ENCODE results near the gene COL4A2. TPM values are rescaled to one million over a fixed set of nuclear protein-coding genes. Genes with fewer than 3 reads are reported as not detected.
A peak's percentile ranks its signal among the peaks of the same experiment; 100 is the strongest.

The COL4A2 gene
- total and polyA plus RNA-seq, 7 experiments from 2014 or later = 0.05 TPM; not detected in 6

DNA sequence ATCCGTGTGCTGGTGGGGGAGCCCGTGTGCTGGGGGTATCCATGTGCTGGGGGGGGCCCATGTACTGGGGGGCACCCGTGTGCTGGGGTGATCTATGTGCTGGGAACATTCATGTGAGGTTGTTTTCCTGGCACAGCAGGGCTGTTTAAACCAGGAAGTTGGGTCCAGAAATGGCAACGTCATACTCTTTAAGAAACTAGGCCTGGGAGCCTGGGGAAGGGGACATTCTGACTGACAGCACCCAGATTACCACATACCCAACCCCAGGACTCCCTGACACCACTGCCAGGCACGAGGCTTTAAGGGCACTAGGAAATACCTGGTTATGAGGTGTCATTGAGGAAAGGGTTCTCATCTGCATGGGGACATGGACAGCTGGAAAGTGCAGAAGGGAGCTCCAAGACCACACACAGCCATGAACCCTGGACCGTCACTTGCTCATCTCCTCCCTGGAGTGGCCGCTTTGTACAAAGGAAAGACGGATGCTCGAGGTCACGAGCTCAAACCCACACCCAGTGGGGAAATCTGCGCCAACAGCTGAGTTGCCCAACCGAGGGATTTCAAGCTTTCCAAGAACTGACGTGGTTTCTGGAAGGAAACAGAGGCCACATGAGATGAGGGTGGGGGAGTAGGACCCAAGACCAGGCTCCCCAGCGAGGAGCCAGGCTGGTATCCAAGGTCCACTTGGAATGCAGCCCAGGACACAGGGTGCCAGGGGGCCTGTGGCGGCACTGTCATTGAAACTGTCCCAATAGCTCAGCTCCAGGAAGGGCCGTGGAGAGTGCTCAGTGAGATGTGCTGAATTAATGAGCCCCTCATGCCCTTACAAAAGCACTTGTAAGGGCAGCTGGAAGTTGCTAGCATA, 213.6 kb downstream of the COL4A2 start:
- Mint-ChIP-seq H3K27ac (peak overlapping the region in 2 of 9 donors; percentile 15 to 42), H3K9me3 (no peaks in the 10 kb centered on the region), H3K36me3 (peaks cover 0 to 15% (median 6%) of the 10 kb centered on the region in 5 donors), H3K4me1 (peaks cover 10 to 25% (median 20%) of the 10 kb centered on the region in 7 donors), H3K27me3 (no peaks in the 10 kb centered on the region), H3K4me3 (no peak overlapping the region)
- ChIA-PET CTCF (no interaction called here), POLR2A (no interaction called here)
- Histone ChIP-seq H3K9me3 (ENCODE audit: control insufficient read depth in 2 of 3, low read length in 3 of 3) (no peaks in the 10 kb centered on the region), H3K27ac (ENCODE audit: low read depth, low read length) (no peak overlapping the region), H3K27me3 (ENCODE audit: control insufficient read depth in 2 of 2, insufficient read depth in 2 of 2, low read length in 2 of 2) (no peaks in the 10 kb centered on the region), H3K36me3 (ENCODE audit: control insufficient read depth in 2 of 3, insufficient read depth in 3 of 3, low read length in 3 of 3) (no peaks in the 10 kb centered on the region), H3K4me3 (ENCODE audit: low read length) (no peak overlapping the region), H3K4me1 (ENCODE audit: control insufficient read depth in 2 of 2, insufficient read depth in 2 of 2, low read length in 2 of 2) (peaks cover 9 to 15% of the 10 kb centered on the region in 2 donors)
- intact Hi-C loops (cut with micrococcal nuclease) = no loop called here
- DNase-seq = no peak
- peak; percentile 61 for ATAC-seq

DNA sequence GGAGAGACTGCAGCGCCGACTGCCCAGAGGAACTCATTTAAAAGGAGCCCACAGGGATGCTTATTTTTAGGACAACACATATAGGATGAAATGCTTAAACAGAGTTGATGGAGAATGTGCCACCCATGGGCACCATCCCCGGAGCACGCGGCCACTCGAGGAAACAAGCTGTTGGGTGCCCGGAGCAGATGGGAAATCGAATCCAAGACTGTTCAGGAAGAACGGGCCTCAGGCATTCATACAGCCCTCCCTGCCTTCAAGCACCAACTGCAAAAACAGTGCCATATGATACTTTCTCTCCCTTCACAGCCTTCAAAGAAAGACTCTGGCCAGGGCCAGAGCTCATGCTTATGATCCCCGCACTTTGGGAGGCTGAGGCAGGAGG, 214.2 kb downstream of the COL4A2 start:
- intact Hi-C loops (cut with micrococcal nuclease) = no loop called here
- Histone ChIP-seq H3K4me3 (ENCODE audit: low read length) (no peak overlapping the region), H3K36me3 (ENCODE audit: control insufficient read depth in 2 of 3, insufficient read depth in 3 of 3, low read length in 3 of 3) (no peaks in the 10 kb centered on the region), H3K27ac (ENCODE audit: low read depth, low read length) (no peak overlapping the region), H3K27me3 (ENCODE audit: control insufficient read depth in 2 of 2, insufficient read depth in 2 of 2, low read length in 2 of 2) (no peaks in the 10 kb centered on the region), H3K9me3 (ENCODE audit: control insufficient read depth in 2 of 3, low read length in 3 of 3) (no peaks in the 10 kb centered on the region), H3K4me1 (ENCODE audit: control insufficient read depth in 2 of 2, insufficient read depth in 2 of 2, low read length in 2 of 2) (peaks cover 9 to 22% of the 10 kb centered on the region in 2 donors)
- ChIA-PET POLR2A (no interaction called here), CTCF (no interaction called here)
- Mint-ChIP-seq H3K9me3 (no peaks in the 10 kb centered on the region), H3K4me3 (no peak overlapping the region), H3K27me3 (no peaks in the 10 kb centered on the region), H3K4me1 (peaks cover 13 to 31% (median 25%) of the 10 kb centered on the region in 7 donors), H3K27ac (peak overlapping the region in 1 of 9 donors; percentile 42), H3K36me3 (peaks cover 0 to 15% (median 6%) of the 10 kb centered on the region in 5 donors)
- DNase-seq (no peak), ATAC-seq (no peak)

DNA sequence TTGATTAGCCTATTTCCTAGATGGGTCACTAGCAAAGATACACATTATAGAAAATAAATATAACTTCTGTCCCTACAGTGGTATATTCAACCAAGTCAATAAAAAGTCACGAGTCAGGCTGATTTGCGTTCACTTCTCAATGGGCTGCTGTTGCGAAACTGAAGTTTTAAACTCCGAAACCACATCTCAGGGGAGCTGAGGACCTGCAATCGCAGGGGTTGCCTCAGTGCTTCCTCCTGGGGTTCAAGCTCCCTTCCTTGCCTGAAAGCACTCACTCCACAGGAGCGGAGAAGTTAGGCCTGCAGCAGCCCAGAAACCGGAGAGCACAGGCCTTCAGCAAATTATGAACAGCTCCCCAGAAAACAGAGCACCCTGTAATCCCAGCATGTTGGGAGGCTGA, 214.9 kb downstream of the COL4A2 start:
- DNase-seq (no peak), ATAC-seq (no peak)
- Mint-ChIP-seq H3K27ac (no peak overlapping the region), H3K4me3 (no peak overlapping the region), H3K36me3 (peaks cover 0 to 15% (median 6%) of the 10 kb centered on the region in 5 donors), H3K4me1 (peaks cover 13 to 38% (median 28%) of the 10 kb centered on the region in 7 donors), H3K27me3 (no peaks in the 10 kb centered on the region), H3K9me3 (no peaks in the 10 kb centered on the region)
- Histone ChIP-seq H3K27me3 (ENCODE audit: control insufficient read depth in 2 of 2, insufficient read depth in 2 of 2, low read length in 2 of 2) (no peaks in the 10 kb centered on the region), H3K4me3 (ENCODE audit: low read length) (no peak overlapping the region), H3K9me3 (ENCODE audit: control insufficient read depth in 2 of 3, low read length in 3 of 3) (no peaks in the 10 kb centered on the region), H3K4me1 (ENCODE audit: control insufficient read depth in 2 of 2, insufficient read depth in 2 of 2, low read length in 2 of 2) (peaks cover 9 to 22% of the 10 kb centered on the region in 2 donors), H3K27ac (ENCODE audit: low read depth, low read length) (no peak overlapping the region), H3K36me3 (ENCODE audit: control insufficient read depth in 2 of 3, insufficient read depth in 3 of 3, low read length in 3 of 3) (no peaks in the 10 kb centered on the region)
- ChIA-PET POLR2A (no interaction called here), CTCF (no interaction called here)
- intact Hi-C loops (cut with micrococcal nuclease) = no loop called here

DNA sequence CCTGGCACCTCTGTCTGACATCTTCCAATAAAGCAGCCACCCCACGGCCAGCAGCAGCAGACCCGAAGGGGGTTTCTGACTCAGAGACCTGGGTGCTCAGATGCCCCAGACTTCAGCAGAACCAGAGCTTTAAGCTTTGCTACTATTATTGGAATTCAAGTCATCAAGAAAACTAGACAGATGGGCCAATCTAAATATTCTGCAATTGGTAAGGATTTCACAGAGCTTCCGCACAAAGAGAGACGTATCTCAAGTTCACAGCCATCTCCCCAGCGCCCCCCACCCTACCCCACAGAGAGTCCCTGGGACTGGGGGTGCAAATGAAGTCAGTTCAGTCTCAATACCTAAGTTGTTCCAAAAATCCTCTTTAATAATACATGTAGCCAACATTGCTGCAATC, 215.6 kb downstream of the COL4A2 start:
- ATAC-seq = no peak
- Mint-ChIP-seq H3K27me3 (no peaks in the 10 kb centered on the region), H3K4me3 (no peak overlapping the region), H3K9me3 (no peaks in the 10 kb centered on the region), H3K4me1 (peaks cover 13 to 39% (median 28%) of the 10 kb centered on the region in 7 donors), H3K36me3 (peaks cover 0 to 15% (median 6%) of the 10 kb centered on the region in 5 donors), H3K27ac (peak overlapping the region in 2 of 9 donors; percentile 6 to 23)
- Histone ChIP-seq H3K36me3 (ENCODE audit: control insufficient read depth in 2 of 3, insufficient read depth in 3 of 3, low read length in 3 of 3) (no peaks in the 10 kb centered on the region), H3K4me1 (ENCODE audit: control insufficient read depth in 2 of 2, insufficient read depth in 2 of 2, low read length in 2 of 2) (peaks cover 9 to 22% of the 10 kb centered on the region in 2 donors), H3K27me3 (ENCODE audit: control insufficient read depth in 2 of 2, insufficient read depth in 2 of 2, low read length in 2 of 2) (no peaks in the 10 kb centered on the region), H3K27ac (ENCODE audit: low read depth, low read length) (no peak overlapping the region), H3K4me3 (ENCODE audit: low read length) (no peak overlapping the region), H3K9me3 (ENCODE audit: control insufficient read depth in 2 of 3, low read length in 3 of 3) (no peaks in the 10 kb centered on the region)
- intact Hi-C loops (cut with micrococcal nuclease) = no loop called here
- DNase-seq = no peak
- CTCF ChIA-PET = no interaction called here
- POLR2A ChIA-PET = no interaction called here

DNA sequence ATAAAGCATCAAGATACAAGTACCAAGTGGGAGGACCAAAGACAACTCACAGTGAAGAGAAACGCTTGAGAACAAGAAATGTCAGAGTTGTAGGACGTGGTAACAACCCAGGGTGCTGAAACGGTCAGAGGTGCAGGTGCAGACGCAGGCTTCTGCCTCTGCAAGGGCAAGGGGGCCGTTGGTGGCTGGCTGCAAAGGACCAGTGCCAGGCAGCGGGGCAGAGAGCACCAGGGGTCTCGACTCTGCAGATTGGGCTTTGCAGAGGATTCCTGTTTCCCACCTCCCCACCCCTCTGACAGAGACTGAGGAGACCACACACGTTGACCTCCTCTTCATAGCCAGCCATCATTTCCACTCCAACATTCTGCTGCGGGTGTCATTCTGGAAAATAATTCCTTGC, 216.1 kb downstream of the COL4A2 start:
- H3K27ac ChIP-seq (ENCODE audit: low read depth, low read length) = no peak overlapping the region
- no peak for ATAC-seq
- Mint-ChIP-seq H3K27ac (peak overlapping the region in 1 of 9 donors; percentile 6), H3K36me3 (peaks cover 0 to 15% (median 6%) of the 10 kb centered on the region in 5 donors), H3K4me1 (peaks cover 15 to 39% (median 28%) of the 10 kb centered on the region in 7 donors), H3K27me3 (no peaks in the 10 kb centered on the region), H3K9me3 (no peaks in the 10 kb centered on the region), H3K4me3 (no peak overlapping the region)
- ChIA-PET POLR2A (no interaction called here), CTCF (no interaction called here)
- no peaks in the 10 kb centered on the region for H3K27me3 ChIP-seq (ENCODE audit: control insufficient read depth in 2 of 2, insufficient read depth in 2 of 2, low read length in 2 of 2)
- no peak overlapping the region for H3K4me3 ChIP-seq (ENCODE audit: low read length)
- intact Hi-C loops (cut with micrococcal nuclease) = no loop called here
- no peak for DNase-seq
- H3K9me3 ChIP-seq (ENCODE audit: control insufficient read depth in 2 of 3, low read length in 3 of 3) = no peaks in the 10 kb centered on the region
- peaks cover 9 to 22% of the 10 kb centered on the region in 2 donors for H3K4me1 ChIP-seq (ENCODE audit: control insufficient read depth in 2 of 2, insufficient read depth in 2 of 2, low read length in 2 of 2)
- H3K36me3 ChIP-seq (ENCODE audit: control insufficient read depth in 2 of 3, insufficient read depth in 3 of 3, low read length in 3 of 3) = no peaks in the 10 kb centered on the region

DNA sequence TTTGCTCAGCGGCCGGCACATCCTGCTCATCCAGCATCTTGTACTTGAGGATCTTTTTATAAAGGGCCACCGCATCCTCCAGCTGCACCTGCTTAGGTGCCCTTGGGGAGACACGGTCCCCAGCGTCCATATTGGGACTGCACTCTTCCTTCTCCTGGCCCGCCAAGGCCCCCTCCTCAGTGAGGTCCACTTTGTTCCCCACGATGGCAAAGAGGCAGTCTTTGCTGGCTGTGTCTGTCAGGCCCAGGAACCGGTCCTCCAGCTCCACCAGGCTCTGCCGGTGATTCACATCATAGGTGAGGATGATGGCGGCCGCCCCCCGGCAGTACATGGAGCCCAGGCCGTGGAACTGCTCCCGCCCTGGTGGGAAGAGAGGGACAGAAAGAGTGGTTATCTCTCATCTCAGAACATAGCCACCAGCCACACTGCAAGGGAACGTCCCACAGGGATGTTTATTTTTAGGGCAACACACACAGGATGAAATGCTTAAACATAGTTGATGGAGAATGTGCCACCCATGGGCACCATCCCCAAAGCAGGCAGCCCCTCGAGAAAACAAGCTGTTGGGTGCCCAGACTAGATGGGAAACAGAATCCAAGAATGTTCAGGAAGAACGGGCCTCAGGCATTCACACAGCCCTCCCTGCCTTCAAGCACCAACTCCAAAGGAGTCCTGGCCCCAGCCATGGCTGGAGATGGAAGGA, 216.9 kb downstream of the COL4A2 start:
- no peak overlapping the region for H3K27ac ChIP-seq (ENCODE audit: low read depth, low read length)
- POLR2A ChIA-PET = no interaction called here
- Mint-ChIP-seq H3K4me1 (peaks cover 15 to 39% (median 31%) of the 10 kb centered on the region in 7 donors), H3K27ac (peak overlapping the region in 3 of 9 donors; percentile 63 to 72 (median 65)), H3K27me3 (peaks cover 0 to 2% (median 0%) of the 10 kb centered on the region in 5 donors), H3K9me3 (no peaks in the 10 kb centered on the region), H3K36me3 (peaks cover 0 to 16% (median 6%) of the 10 kb centered on the region in 5 donors), H3K4me3 (peak overlapping the region in 8 of 10 donors; percentile 54 to 77 (median 70))
- CTCF ChIA-PET = no interaction called here
- ATAC-seq (no peak), DNase-seq (no peak)
- no peak overlapping the region for H3K4me3 ChIP-seq (ENCODE audit: low read length)
- peaks cover 9 to 22% of the 10 kb centered on the region in 2 donors for H3K4me1 ChIP-seq (ENCODE audit: control insufficient read depth in 2 of 2, insufficient read depth in 2 of 2, low read length in 2 of 2)
- no peaks in the 10 kb centered on the region for H3K9me3 ChIP-seq (ENCODE audit: control insufficient read depth in 2 of 3, low read length in 3 of 3)
- intact Hi-C loops (cut with micrococcal nuclease) = no loop called here
- H3K27me3 ChIP-seq (ENCODE audit: control insufficient read depth in 2 of 2, insufficient read depth in 2 of 2, low read length in 2 of 2) = no peaks in the 10 kb centered on the region
- no peaks in the 10 kb centered on the region for H3K36me3 ChIP-seq (ENCODE audit: control insufficient read depth in 2 of 3, insufficient read depth in 3 of 3, low read length in 3 of 3)
